Measurements from ENCODE around the gene CEBPZ. TPM values are rescaled to one million over a fixed set of nuclear protein-coding genes. Genes with fewer than 3 reads are reported as not detected.
"Not testable (repeated sequence)": the region's sequence is repeated elsewhere in the genome, so short reads cannot be mapped to it uniquely, and the experiment has no call there.

Gene CEBPZ
- total RNA-seq, 6 donors from 2014 or later, result 13.5 to 58.7 (median 42.5) TPM

DNA sequence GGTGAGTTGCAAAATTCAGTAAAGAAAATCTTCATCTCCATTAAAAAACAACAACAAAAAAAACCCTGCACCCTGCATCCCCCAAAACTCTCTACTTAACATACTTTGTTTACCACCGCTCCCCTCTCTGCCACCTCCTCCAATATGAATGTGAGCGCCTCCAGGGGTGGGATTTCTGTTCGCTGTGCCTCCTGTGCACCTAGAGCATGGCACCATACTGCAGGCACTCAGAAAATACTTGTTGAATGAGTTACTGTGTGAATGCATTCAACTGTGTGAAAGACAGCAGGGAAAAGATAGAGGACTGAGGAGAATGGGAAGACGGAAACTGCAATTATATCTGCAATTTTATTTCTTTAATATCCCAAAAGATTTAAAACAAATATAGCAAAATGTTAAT, 4.5 kb downstream of the CEBPZ start:
- Histone ChIP-seq H3K27me3 (no peaks in the 10 kb centered on the region), H3K9me3 (no peaks in the 10 kb centered on the region), H3K27ac (no peak overlapping the region), H3K36me3 (peaks cover 3 to 40% (median 16%) of the 10 kb centered on the region in 4 donors), H3K4me3 (no peak overlapping the region), H3K4me1 (peaks cover 15 to 24% (median 20%) of the 10 kb centered on the region in 4 donors)
- ATAC-seq (ENCODE audit: low FRiP score in 2 of 2), result no peak
- no peak for DNase-seq
- TF ChIP-seq POLR2A (IDR thresholded peaks at IDR 0.05) (no peak), POLR2AphosphoS5 (IDR thresholded peaks at IDR 0.05) (no peak), EP300 (IDR thresholded peaks at IDR 0.05) (no peak)
- TF ChIP-seq, protein P1, sequence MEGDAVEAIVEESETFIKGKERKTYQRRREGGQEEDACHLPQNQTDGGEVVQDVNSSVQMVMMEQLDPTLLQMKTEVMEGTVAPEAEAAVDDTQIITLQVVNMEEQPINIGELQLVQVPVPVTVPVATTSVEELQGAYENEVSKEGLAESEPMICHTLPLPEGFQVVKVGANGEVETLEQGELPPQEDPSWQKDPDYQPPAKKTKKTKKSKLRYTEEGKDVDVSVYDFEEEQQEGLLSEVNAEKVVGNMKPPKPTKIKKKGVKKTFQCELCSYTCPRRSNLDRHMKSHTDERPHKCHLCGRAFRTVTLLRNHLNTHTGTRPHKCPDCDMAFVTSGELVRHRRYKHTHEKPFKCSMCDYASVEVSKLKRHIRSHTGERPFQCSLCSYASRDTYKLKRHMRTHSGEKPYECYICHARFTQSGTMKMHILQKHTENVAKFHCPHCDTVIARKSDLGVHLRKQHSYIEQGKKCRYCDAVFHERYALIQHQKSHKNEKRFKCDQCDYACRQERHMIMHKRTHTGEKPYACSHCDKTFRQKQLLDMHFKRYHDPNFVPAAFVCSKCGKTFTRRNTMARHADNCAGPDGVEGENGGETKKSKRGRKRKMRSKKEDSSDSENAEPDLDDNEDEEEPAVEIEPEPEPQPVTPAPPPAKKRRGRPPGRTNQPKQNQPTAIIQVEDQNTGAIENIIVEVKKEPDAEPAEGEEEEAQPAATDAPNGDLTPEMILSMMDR (IDR thresholded peaks at IDR 0.05), result no peak
- 93 to 100% methylated on average over 4 of the region's 4 CpGs for WGBS, 2 donors

DNA sequence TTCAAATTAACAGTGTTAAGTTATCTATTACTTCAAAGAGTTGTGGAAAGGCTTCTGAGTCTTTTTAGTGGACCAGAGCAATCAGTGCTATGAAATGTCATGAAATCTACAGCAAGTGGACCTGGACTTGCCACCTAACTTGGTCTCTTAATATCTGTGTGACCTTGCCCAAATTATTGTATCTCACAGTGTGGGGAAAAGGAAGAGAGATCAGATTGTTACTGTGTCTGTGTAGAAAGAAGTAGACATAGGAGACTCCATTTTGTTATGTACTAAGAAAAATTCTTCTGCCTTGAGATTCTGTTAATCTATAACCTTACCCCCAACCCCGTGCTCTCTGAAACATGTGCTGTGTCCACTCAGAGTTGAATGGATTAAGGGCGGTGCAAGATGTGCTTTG, 6.3 kb downstream of the CEBPZ start:
- H3K4me1 ChIP-seq, result peaks cover 9 to 20% (median 14%) of the 10 kb centered on the region in 4 donors
- not testable (repeated sequence) for H3K4me3 ChIP-seq; H3K9me3 ChIP-seq; ATAC-seq (ENCODE audit: low FRiP score in 2 of 2); DNase-seq; H3K27me3 ChIP-seq
- H3K36me3 ChIP-seq, result peaks cover 15 to 57% (median 24%) of the 10 kb centered on the region in 4 donors
- no CpG with 5 or more reads among the region's 2 CpGs for WGBS, 2 donors
- H3K27ac ChIP-seq, result peak overlapping the region in 1 of 4 donors; percentile 28

DNA sequence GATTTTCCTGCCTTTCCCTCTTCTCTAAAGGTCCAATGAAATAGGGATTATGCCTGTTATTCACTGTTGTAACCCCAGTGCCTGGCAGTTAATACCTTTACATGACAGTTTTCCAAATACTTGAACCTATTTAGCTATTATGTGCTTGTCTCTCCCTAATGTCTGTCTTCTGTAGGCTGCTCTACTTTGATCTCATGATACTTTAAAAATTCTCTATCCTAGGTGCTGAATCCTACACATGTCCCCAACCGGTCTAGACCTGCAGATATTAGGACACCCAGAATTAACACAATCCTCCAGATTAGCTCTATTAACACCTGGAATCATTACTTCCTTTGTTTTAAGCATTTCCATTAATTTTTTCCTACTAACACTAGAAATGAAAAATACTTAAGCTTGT, 7.3 kb downstream of the CEBPZ start:
- no peaks in the 10 kb centered on the region for H3K9me3 ChIP-seq
- no peak for TF ChIP-seq POLR2A (IDR thresholded peaks at IDR 0.05)
- TF ChIP-seq, protein P1 (IDR thresholded peaks at IDR 0.05), result no peak
- TF ChIP-seq EP300 (IDR thresholded peaks at IDR 0.05), result no peak
- TF ChIP-seq POLR2AphosphoS5 (IDR thresholded peaks at IDR 0.05), result no peak
- DNase-seq (no peak), ATAC-seq (ENCODE audit: low FRiP score in 2 of 2) (no peak)
- 97 to 100% methylated on average over 1 of the region's 1 CpG for WGBS, 2 donors
- peaks cover 0 to 10% (median 5%) of the 10 kb centered on the region in 4 donors for H3K4me1 ChIP-seq
- H3K27ac ChIP-seq, result no peak overlapping the region
- H3K27me3 ChIP-seq, result no peaks in the 10 kb centered on the region
- H3K36me3 ChIP-seq, result peaks cover 15 to 68% (median 27%) of the 10 kb centered on the region in 4 donors
- H3K4me3 ChIP-seq, result no peak overlapping the region

DNA sequence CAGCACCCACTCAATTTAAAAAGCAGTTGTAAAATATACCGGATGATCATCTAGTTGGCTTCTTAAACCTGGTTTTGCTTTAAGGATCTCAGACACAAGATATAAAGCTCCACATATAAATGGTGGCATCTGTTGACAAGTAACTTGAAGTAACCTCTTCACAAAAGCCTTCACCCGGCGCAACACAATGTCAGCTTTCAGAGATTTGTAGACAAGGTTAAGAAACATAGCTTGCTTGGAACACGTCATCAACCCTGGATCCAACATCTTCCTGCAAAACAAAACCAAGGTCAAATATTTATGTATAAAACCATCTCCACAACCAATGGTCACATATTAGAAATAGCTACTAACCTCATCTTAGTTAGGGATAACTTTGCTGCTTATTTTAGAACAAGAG, 8.3 kb downstream of the CEBPZ start:
- Histone ChIP-seq H3K9me3 (no peaks in the 10 kb centered on the region), H3K27me3 (no peaks in the 10 kb centered on the region), H3K4me1 (peaks cover 0 to 10% (median 4%) of the 10 kb centered on the region in 4 donors), H3K27ac (no peak overlapping the region), H3K36me3 (peaks cover 13 to 71% (median 25%) of the 10 kb centered on the region in 4 donors), H3K4me3 (no peak overlapping the region)
- DNase-seq (no peak), ATAC-seq (ENCODE audit: low FRiP score in 2 of 2) (no peak)
- TF ChIP-seq EP300 (IDR thresholded peaks at IDR 0.05), result no peak
- WGBS, 2 donors, result 95 to 99% methylated on average over 4 of the region's 4 CpGs

DNA sequence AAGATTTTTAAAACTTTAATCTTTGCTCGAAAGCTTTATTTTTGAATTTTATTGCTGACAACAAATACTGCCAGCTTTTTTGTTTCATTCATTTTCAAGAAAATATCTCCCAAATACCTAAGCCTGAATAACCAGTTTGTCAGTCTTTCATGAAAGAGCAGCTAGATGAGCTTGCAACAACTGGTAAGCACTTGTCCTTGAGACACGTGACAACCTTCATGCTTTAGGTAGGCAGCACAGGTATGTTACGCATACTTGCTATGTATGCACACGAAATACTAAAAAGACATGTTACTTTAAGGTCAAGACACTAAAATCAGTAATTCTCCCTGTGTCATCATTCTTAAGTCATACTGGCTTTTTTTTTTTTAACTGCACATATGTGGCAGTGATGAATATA, 12.3 kb downstream of the CEBPZ start:
- no peaks in the 10 kb centered on the region for H3K9me3 ChIP-seq
- DNase-seq (peak in 1 of 2 donors; percentile 29), ATAC-seq (ENCODE audit: low FRiP score in 2 of 2) (no peak)
- H3K27ac ChIP-seq, result no peak overlapping the region
- TF ChIP-seq, protein P1 (IDR thresholded peaks at IDR 0.05), result no peak
- TF ChIP-seq POLR2A (IDR thresholded peaks at IDR 0.05) (no peak), POLR2AphosphoS5 (IDR thresholded peaks at IDR 0.05) (no peak), EP300 (IDR thresholded peaks at IDR 0.05) (no peak)
- WGBS, 2 donors, result 81 to 83% methylated on average over 4 of the region's 4 CpGs
- no peaks in the 10 kb centered on the region for H3K27me3 ChIP-seq
- H3K36me3 ChIP-seq, result peaks cover 12 to 93% (median 34%) of the 10 kb centered on the region in 4 donors
- H3K4me1 ChIP-seq, result peaks cover 0 to under 1% (median 0%) of the 10 kb centered on the region in 4 donors
- no peak overlapping the region for H3K4me3 ChIP-seq

DNA sequence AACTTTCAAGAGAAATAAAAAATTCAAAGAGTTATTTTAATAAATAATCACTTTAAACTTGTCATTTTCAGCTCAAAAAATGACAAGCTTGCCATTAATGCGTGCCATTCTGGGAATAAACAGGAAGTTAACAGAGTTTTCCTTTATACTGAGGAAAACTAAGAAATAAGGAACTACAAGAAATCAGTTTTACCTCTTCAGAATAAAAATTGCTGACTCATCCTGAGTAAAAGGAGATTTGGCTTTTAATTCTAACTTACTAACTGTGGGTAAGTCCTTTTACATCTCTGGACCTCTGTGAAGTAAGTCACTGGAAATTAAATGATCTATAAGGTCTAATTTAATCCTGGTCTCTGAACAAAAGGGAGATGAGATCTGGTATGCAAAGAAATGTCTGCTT, 16.1 kb downstream of the CEBPZ start:
- TF ChIP-seq POLR2AphosphoS5 (IDR thresholded peaks at IDR 0.05) (no peak), POLR2A (IDR thresholded peaks at IDR 0.05) (no peak), EP300 (IDR thresholded peaks at IDR 0.05) (no peak)
- TF ChIP-seq, protein P1 (IDR thresholded peaks at IDR 0.05), result no peak
- peaks cover 0 to 96% (median 35%) of the 10 kb centered on the region in 4 donors for H3K36me3 ChIP-seq
- WGBS, 2 donors, result 54 to 64% methylated on average over 1 of the region's 1 CpG

More for the DNA sequence above, 16.1 kb downstream of the CEBPZ start:
- Histone ChIP-seq H3K9me3 (no peaks in the 10 kb centered on the region), H3K27ac (peak overlapping the region in 2 of 4 donors; percentile 4 to 22), H3K4me3 (no peak overlapping the region), H3K4me1 (no peaks in the 10 kb centered on the region), H3K27me3 (no peaks in the 10 kb centered on the region)
- no peak for DNase-seq
- ATAC-seq (ENCODE audit: low FRiP score in 2 of 2), result no peak

Data from upper lobe of left lung (tissue), 6 donors.